HG02981 (cell line): ENCODE measurements around the gene MAGEA9.
"Not testable (repeated sequence)": the region's sequence is repeated elsewhere in the genome, so short reads cannot be mapped to it uniquely, and the experiment has no call there.

Experiments used
- ATAC-seq: cut with Tn5 transposase; IDR thresholded peaks from one replicate; pipeline ENCODE4 v1.9.1; 2021; ENCODE audit warnings: mild to moderate bottlenecking, moderate library complexity; ENCODE audit not compliant: unreplicated experiment

Gene MAGEA9

DNA sequence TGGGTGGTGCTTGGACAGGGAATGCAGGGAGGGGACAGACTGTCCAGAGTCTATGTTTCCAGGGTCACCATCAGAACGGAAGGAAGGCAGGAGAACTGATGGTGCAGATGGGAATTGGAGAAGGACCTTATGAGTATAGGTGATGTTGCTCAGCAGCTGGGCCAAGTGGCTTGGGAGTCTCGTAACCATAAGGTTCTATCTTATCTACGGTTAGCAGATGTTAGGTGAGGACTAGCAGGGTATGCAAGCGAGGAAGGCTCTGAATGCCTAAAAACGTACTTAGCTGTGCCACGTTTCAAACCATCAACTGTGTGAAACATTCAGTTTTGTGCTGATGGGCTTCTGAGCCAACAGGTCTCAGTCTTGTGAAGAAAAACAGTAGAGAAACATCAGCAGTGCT is 22.4 kb downstream of the MAGEA9 start:
- no peak for ATAC-seq

DNA sequence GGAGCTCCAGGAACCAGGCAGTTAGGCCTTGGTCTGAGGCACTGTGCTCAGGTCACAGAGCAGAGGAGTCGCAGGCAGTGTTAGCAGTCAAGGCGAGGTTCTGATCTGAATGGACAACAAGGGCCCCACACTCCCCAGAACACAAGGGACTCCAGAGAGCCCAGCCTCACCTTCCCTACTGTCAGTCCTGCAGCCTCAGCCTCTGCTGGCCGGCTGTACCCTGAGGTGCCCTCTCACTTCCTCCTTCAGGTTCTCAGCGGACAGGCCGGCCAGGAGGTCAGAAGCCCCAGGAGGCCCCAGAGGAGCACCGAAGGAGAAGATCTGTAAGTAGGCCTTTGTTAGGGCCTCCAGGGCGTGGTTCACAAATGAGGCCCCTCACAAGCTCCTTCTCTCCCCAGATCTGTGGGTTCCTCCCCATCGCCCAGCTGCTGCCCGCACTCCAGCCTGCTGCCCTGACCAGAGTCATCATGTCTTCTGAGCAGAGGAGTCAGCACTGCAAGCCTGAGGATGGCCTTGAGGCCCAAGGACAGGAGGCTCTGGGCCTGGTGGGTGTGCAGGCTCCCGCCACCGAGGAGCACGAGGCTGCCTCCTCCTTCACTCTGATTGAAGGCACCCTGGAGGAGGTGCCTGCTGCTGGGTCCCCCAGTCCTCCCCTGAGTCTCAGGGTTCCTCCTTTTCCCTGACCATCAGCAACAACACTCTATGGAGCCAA is 26.2 kb downstream of the MAGEA9 start:
- no peak for ATAC-seq

DNA sequence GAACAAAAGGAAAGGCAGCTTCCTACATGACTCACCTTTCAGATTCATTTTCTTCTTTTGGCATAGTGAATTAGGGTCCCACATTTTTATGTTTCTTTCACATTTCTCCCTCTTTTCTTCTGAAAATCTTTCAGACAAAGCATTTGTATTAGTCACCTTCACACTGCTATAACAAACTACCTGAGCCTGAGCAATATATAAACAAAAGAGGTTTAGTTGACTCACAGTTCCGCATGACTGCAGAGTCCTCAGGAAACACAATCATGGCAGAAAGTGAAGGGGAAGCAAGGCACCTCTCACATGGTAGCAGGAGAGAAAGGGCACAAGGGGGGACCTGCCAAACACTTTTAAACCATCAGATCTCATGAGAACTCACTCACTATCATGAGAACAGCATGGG is 36.9 kb downstream of the MAGEA9 start:
- no peak for ATAC-seq

DNA sequence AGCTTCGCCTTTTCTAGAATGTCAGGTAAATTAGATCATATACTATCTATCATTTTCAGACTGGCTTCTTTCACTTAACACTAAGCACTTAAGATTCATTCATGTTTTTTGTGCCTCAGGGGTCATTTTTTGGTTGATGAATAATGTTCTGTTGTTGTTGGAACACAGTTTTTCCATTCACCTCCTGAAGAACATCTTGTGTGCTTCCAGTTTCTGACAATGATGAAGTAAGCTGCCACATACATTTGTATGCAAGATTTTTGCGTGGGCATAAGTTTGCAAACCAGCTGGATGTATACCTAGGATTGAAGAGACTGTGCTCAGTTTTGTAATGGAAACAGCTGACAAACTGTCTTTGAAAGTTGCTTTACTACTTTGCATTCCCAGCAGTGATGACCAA is 37.6 kb downstream of the MAGEA9 start:
- ATAC-seq, result no peak

DNA sequence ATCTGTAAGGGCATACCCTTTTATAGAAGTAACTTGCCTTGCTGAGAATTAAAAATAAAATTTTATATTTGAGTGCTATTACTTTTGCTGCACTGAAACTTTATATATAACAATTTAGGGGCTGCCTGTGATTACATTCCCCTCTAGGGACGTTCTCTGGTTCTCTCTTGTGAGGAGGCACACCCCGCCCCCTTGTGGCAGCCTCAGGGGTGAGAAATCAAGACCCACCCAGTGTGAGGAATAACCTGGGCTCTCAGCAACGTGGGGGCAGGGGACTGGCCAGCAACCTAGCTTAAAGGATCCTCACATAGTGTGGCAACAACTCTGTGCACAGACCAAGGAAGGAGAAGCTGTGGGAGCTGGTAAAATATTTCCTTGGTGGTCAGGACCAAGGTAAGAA is 43.7 kb downstream of the MAGEA9 start:
- no peak for ATAC-seq

DNA sequence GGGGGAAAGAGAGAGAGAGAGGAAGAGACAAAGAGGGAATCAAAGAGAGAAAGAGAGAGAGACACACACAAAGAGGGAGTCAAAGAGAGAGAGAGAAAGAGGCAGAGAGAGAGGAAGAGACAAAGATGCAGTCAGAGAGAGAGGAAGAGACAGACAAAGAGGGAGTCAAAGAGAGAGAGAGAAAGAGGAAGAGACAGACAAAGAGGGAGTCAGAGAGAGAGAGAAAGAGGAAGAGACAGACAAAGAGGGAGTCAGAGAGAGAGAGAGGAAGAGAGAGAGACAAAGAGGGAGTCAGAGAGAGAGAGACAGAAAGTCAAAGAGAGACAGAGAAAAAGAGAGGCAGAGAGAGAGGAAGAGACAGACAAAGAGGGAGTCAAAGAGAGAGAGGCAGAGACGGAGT is 45.5 kb downstream of the MAGEA9 start:
- ATAC-seq, result no peak

DNA sequence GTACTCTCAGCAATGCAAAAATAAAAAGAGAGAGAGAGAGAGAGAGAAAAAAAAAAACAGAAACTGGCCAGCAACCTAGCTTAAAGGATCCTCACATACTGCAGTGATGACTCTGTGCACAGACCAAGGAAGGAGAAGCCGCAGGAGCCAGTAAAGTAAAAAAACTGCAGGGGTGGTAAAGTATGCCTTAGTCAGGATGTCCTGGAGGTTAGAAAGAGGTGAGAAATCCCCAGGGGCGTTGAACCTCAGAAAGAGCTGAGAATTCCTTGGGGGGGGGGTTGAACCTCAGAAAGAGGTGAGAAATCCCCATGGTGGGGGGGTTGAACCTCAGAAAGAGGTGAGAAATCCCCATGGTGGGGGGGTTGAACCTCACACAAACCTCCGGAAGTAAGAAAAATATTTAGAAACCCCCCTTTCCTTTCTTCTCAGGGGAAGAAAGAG is 48.0 kb downstream of the MAGEA9 start:
- peak; percentile 29 for ATAC-seq

DNA sequence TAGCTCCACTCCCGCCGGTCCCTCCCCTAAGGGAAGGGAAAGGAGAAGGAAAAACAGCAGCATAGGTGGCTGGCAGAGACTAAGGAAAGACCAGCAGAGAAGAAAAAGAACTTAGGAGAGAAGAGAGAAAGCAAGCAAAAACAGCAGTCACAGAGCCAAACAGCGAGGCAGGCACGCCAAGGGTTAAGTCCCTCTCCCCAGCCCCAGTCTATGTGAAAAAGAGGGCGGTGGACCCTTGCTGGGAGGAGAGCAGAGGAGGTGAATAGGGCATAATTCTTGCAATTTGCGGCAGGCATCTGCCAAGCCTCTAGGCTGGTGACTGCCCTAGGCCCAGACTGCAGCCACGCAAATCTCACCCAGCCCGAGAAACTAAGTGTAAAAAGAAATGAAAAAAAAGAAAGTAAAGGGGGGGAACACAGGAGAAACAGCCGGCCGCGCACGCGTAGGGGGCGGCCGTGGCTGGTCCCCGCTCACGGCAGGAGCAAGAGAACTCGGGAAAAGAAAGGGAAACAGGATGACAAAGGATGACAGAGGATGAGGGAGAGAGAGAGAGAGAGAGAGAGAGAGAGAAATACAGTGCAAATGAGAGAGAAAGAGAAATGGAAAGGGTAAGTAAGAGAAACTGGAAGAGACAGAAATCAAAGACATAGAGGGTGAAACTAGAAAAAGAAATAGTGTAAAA is 48.6 kb downstream of the MAGEA9 start:
- ATAC-seq, result peak; percentile 57

DNA sequence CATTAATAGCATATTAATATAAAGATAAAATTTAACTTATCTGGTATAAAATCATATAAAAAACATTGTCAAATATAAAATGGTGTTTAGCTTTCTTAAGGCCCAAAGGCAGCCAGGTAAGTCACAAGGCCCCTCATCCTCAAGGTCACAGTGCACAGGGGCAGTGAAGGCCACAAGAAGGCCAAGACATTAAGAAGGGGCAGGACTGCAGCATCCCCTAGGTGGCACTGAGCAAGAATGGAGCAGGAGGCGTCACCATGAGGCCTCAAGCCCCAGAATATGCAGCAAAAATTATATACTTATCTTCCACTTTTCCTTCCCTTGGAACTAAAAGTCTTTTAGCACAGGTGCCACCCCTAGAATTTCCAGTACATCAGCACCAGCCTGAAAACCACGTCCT is 49.7 kb downstream of the MAGEA9 start:
- no peak for ATAC-seq

DNA sequence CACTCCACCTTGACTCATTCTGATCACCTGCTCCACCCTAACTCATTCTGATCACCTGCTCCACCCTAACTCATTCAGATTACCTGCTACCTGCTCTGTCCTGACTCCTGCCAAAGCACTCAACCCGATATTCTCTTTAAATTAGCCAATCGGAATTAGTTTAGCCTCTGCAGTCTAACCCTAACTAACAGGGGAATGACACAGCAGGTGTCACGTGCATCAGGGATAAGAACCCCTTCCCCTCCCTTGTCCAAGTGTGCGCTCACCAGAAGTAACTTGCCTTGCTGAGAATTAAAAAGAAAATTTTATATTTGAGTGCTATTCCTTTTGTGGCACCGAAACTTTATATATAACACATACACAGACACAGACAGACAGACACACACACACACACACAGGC is 55.0 kb downstream of the MAGEA9 start:
- not testable (repeated sequence) for ATAC-seq

DNA sequence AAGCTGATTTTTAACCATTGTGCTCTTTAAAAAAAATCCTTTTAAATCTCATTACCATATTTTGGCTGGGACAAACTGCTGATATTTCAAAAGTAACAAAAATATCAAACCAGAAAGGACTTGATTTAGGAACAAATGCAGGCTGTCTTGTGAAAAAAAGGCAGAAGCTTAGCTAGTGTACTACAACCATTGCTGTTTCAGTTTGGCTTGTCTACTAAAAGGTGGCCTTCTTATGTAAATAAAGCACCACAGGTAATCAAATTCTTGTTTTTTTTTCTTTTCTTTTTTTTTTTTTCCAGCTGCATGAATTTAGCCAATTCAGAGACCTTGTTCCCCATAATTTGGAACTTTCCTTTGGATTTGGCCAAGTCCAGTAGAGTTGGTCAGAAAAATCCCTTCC is 55.4 kb downstream of the MAGEA9 start:
- no peak for ATAC-seq
